ENCODE measurements around the gene ABR.

ABR gene

GRCh38 chr17:1108765-1109605 is 70.8 kb downstream of the ABR start:
- peak; percentile 65 for DNase-seq
- H4K91ac ChIP-seq (ENCODE audit: low read length): peak overlapping the region; percentile 95
- H3K9ac ChIP-seq (ENCODE audit: low read length): peak overlapping the region; percentile 77
- H3K14ac ChIP-seq (ENCODE audit: low read length in 2 of 2): peak overlapping the region in 1 of 2 experiments; percentile 87
- H3K79me1 ChIP-seq (replicated peaks; ENCODE audit: low read length, poor library complexity, severe bottlenecking): peaks cover 14% of the 10 kb centered on the region
- H3K18ac ChIP-seq (ENCODE audit: low read depth in 1 of 2, low read length in 2 of 2): peak overlapping the region; percentile 85 to 97
- H3K23ac ChIP-seq (ENCODE audit: low read length in 2 of 2): peak overlapping the region in 1 of 2 experiments; percentile 85
- no peak overlapping the region for H2AK5ac ChIP-seq (ENCODE audit: low read length, severe bottlenecking)
- peaks cover 50% of the 10 kb centered on the region for H3K4me1 ChIP-seq (ENCODE audit: control insufficient read depth, insufficient read depth, low read depth, low read length)
- H3K4me3 ChIP-seq (ENCODE audit: insufficient read depth in 1 of 2, low read depth in 1 of 2, low read length in 2 of 2): peak overlapping the region; percentile 74 to 89
- H3K4me2 ChIP-seq (ENCODE audit: low read length, poor library complexity, severe bottlenecking): peak overlapping the region; percentile 87
- peak overlapping the region; percentile 57 for H2BK5ac ChIP-seq (ENCODE audit: low read depth, low read length, poor library complexity, severe bottlenecking)
- H3K27me3 ChIP-seq (ENCODE audit: control insufficient read depth in 1 of 2, insufficient read depth in 1 of 2, low read length in 2 of 2): no peaks in the 10 kb centered on the region
- peak overlapping the region; percentile 52 for H3K27ac ChIP-seq (ENCODE audit: low read length, poor library complexity, severe bottlenecking)
- no peak overlapping the region for H2AFZ ChIP-seq (ENCODE audit: low read depth, low read length)
- H3K4ac ChIP-seq (ENCODE audit: low read depth in 1 of 2, low read length in 2 of 2): peak overlapping the region; percentile 76 to 91
- no peaks in the 10 kb centered on the region for H3K9me3 ChIP-seq (ENCODE audit: control insufficient read depth, low read length)
- peak overlapping the region; percentile 90 for H4K8ac ChIP-seq (ENCODE audit: low read length)
- peak overlapping the region; percentile 97 for H2BK15ac ChIP-seq (ENCODE audit: low read depth, poor library complexity, severe bottlenecking)
- 0% methylated on average over 46 of the region's 103 CpGs for WGBS
- H2BK12ac ChIP-seq (ENCODE audit: low read length in 2 of 2): peak overlapping the region in 1 of 2 experiments; percentile 99
- H3K36me3 ChIP-seq (ENCODE audit: control insufficient read depth in 1 of 2, insufficient read depth in 2 of 2, low read depth in 1 of 2, low read length in 2 of 2): peaks cover 16% of the 10 kb centered on the region in 2 experiments
- H2BK120ac ChIP-seq (ENCODE audit: low read depth, low read length): peak overlapping the region; percentile 94

DNA sequence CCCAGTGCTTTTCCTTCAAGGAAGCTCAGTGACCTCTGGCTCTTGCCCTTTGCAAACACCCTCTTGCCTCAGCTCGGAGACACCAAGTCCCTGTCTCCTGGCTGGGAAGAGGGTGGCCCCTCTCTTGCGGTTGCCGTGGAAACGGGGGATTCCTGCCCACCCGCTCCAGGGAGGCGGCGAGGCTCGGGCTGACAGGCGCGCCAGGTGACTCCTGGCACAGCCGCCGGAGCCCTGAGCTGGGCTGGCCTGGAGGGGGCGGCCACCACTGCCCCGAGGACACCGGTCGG is 71.4 kb downstream of the ABR start:
- peak overlapping the region; percentile 94 for H2BK120ac ChIP-seq (ENCODE audit: low read depth, low read length)
- no peak overlapping the region for H2AK5ac ChIP-seq (ENCODE audit: low read length, severe bottlenecking)
- peaks cover 50% of the 10 kb centered on the region for H3K4me1 ChIP-seq (ENCODE audit: control insufficient read depth, insufficient read depth, low read depth, low read length)
- H2BK5ac ChIP-seq (ENCODE audit: low read depth, low read length, poor library complexity, severe bottlenecking): no peak overlapping the region
- H3K4me2 ChIP-seq (ENCODE audit: low read length, poor library complexity, severe bottlenecking): peak overlapping the region; percentile 87
- H2BK12ac ChIP-seq (ENCODE audit: low read length in 2 of 2): peak overlapping the region in 1 of 2 experiments; percentile 29
- peak overlapping the region; percentile 74 to 89 for H3K4me3 ChIP-seq (ENCODE audit: insufficient read depth in 1 of 2, low read depth in 1 of 2, low read length in 2 of 2)
- peaks cover 21% of the 10 kb centered on the region in 2 experiments for H3K36me3 ChIP-seq (ENCODE audit: control insufficient read depth in 1 of 2, insufficient read depth in 2 of 2, low read depth in 1 of 2, low read length in 2 of 2)
- H3K27me3 ChIP-seq (ENCODE audit: control insufficient read depth in 1 of 2, insufficient read depth in 1 of 2, low read length in 2 of 2): no peaks in the 10 kb centered on the region
- 0% methylated on average over 10 of the region's 16 CpGs for whole genome bisulfite sequencing
- H3K14ac ChIP-seq (ENCODE audit: low read length in 2 of 2): peak overlapping the region in 1 of 2 experiments; percentile 53
- H3K9me3 ChIP-seq (ENCODE audit: control insufficient read depth, low read length): no peaks in the 10 kb centered on the region
- H4K8ac ChIP-seq (ENCODE audit: low read length): peak overlapping the region; percentile 73
- peak; percentile 37 for DNase-seq
- peaks cover 18% of the 10 kb centered on the region for H3K79me1 ChIP-seq (replicated peaks; ENCODE audit: low read length, poor library complexity, severe bottlenecking)
- H3K27ac ChIP-seq (ENCODE audit: low read length, poor library complexity, severe bottlenecking): no peak overlapping the region
- H3K4ac ChIP-seq (ENCODE audit: low read depth in 1 of 2, low read length in 2 of 2): peak overlapping the region; percentile 5 to 81
- no peak overlapping the region for H2AFZ ChIP-seq (ENCODE audit: low read depth, low read length)
- no peak overlapping the region for H3K23ac ChIP-seq (ENCODE audit: low read length in 2 of 2)
- peak overlapping the region; percentile 85 to 95 for H3K18ac ChIP-seq (ENCODE audit: low read depth in 1 of 2, low read length in 2 of 2)
- H4K91ac ChIP-seq (ENCODE audit: low read length): peak overlapping the region; percentile 9
- H3K9ac ChIP-seq (ENCODE audit: low read length): peak overlapping the region; percentile 77
- no peak overlapping the region for H2BK15ac ChIP-seq (ENCODE audit: low read depth, poor library complexity, severe bottlenecking)

GRCh38 chr17:1107777-1108477 is 71.9 kb downstream of the ABR start:
- Histone ChIP-seq H3K9ac (ENCODE audit: low read length) (peak overlapping the region; percentile 77), H3K4me2 (ENCODE audit: low read length, poor library complexity, severe bottlenecking) (peak overlapping the region; percentile 87), H3K14ac (ENCODE audit: low read length in 2 of 2) (peak overlapping the region in 1 of 2 experiments; percentile 53), H3K18ac (ENCODE audit: low read depth in 1 of 2, low read length in 2 of 2) (peak overlapping the region; percentile 85 to 95), H3K4ac (ENCODE audit: low read depth in 1 of 2, low read length in 2 of 2) (peak overlapping the region in 1 of 2 experiments; percentile 5), H3K27me3 (ENCODE audit: control insufficient read depth in 1 of 2, insufficient read depth in 1 of 2, low read length in 2 of 2) (no peaks in the 10 kb centered on the region), H4K91ac (ENCODE audit: low read length) (peak overlapping the region; percentile 9), H2BK120ac (ENCODE audit: low read depth, low read length) (no peak overlapping the region), H3K79me1 (replicated peaks; ENCODE audit: low read length, poor library complexity, severe bottlenecking) (peaks cover 22% of the 10 kb centered on the region), H2BK15ac (ENCODE audit: low read depth, poor library complexity, severe bottlenecking) (no peak overlapping the region), H2AK5ac (ENCODE audit: low read length, severe bottlenecking) (no peak overlapping the region), H3K27ac (ENCODE audit: low read length, poor library complexity, severe bottlenecking) (no peak overlapping the region), H3K4me1 (ENCODE audit: control insufficient read depth, insufficient read depth, low read depth, low read length) (peaks cover 50% of the 10 kb centered on the region), H2AFZ (ENCODE audit: low read depth, low read length) (no peak overlapping the region), H4K8ac (ENCODE audit: low read length) (no peak overlapping the region), H3K9me3 (ENCODE audit: control insufficient read depth, low read length) (no peaks in the 10 kb centered on the region), H3K23ac (ENCODE audit: low read length in 2 of 2) (no peak overlapping the region), H3K36me3 (ENCODE audit: control insufficient read depth in 1 of 2, insufficient read depth in 2 of 2, low read depth in 1 of 2, low read length in 2 of 2) (peaks cover 24 to 26% of the 10 kb centered on the region in 2 experiments), H2BK12ac (ENCODE audit: low read length in 2 of 2) (peak overlapping the region in 1 of 2 experiments; percentile 7), H2BK5ac (ENCODE audit: low read depth, low read length, poor library complexity, severe bottlenecking) (no peak overlapping the region), H3K4me3 (ENCODE audit: insufficient read depth in 1 of 2, low read depth in 1 of 2, low read length in 2 of 2) (peak overlapping the region; percentile 74 to 89)
- peak; percentile 18 for DNase-seq
- 63% methylated on average over 23 of the region's 24 CpGs for WGBS
